ENCODE results near the gene SLC8A3. TPM values are rescaled to one million over a fixed set of nuclear protein-coding genes. Genes with fewer than 3 reads are reported as not detected.

The SLC8A3 gene
- total and polyA plus RNA-seq, 9 of the 15 experiments (the other 6 are each of a cell fraction or from before 2014, with no cell fraction given) = not detected

DNA sequence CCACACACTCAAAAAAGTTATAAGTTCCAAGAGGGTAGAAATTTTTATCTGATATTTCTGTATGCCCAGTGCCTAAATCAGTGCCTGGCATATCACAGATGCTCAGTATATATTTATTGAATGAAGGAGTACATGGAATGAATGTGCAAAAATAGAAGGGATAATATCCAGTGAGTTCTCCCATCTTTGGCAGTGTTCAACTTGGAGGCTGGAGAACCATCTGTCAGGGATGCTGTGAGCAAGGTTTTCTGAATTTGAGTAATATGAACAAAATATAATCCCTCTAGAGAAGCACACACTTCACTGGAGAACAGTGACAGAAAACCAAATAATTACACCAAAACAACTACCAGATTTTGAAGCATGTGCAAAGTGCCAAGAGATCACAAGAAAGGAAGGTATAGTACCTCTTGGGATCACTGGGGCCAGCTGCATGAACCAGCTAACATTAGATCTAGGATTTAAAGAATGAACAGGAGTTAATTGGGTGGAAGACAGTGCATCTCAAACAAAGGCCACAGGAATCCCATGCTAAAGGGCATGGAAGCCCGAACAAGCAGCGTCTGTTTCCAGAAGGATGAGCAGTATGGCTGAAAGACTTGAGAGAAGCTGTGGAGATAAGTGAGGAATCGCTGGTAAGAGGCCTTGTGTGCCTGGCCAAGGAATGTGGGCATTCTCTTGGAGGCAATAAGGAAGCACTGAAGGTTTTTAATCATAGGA is 11.5 kb downstream of the SLC8A3 start (continued):
- TF ChIP-seq REST (IDR thresholded peaks at IDR 0.05; ENCODE audit: borderline replicate concordance) (no peak), REST (CRISPR knock-in tag; IDR thresholded peaks at IDR 0.05; ENCODE audit: low read depth) (no peak), SMARCA5 (IDR thresholded peaks at IDR 0.05) (no peak), NELFE (IDR thresholded peaks at IDR 0.05; ENCODE audit: insufficient read depth, insufficient read length) (no peak), SAFB2 (IDR thresholded peaks at IDR 0.05; ENCODE audit: borderline replicate concordance, low read depth, low read length, severe bottlenecking) (no peak)
- TF ChIP-seq, protein P1, sequence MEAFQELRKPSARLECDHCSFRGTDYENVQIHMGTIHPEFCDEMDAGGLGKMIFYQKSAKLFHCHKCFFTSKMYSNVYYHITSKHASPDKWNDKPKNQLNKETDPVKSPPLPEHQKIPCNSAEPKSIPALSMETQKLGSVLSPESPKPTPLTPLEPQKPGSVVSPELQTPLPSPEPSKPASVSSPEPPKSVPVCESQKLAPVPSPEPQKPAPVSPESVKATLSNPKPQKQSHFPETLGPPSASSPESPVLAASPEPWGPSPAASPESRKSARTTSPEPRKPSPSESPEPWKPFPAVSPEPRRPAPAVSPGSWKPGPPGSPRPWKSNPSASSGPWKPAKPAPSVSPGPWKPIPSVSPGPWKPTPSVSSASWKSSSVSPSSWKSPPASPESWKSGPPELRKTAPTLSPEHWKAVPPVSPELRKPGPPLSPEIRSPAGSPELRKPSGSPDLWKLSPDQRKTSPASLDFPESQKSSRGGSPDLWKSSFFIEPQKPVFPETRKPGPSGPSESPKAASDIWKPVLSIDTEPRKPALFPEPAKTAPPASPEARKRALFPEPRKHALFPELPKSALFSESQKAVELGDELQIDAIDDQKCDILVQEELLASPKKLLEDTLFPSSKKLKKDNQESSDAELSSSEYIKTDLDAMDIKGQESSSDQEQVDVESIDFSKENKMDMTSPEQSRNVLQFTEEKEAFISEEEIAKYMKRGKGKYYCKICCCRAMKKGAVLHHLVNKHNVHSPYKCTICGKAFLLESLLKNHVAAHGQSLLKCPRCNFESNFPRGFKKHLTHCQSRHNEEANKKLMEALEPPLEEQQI (IDR thresholded peaks at IDR 0.05) = no peak
- TF ChIP-seq, protein P2, sequence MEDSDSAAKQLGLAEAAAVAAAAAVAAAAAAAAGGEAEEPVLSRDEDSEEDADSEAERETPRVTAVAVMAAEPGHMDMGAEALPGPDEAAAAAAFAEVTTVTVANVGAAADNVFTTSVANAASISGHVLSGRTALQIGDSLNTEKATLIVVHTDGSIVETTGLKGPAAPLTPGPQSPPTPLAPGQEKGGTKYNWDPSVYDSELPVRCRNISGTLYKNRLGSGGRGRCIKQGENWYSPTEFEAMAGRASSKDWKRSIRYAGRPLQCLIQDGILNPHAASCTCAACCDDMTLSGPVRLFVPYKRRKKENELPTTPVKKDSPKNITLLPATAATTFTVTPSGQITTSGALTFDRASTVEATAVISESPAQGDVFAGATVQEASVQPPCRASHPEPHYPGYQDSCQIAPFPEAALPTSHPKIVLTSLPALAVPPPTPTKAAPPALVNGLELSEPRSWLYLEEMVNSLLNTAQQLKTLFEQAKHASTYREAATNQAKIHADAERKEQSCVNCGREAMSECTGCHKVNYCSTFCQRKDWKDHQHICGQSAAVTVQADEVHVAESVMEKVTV (CRISPR knock-in tag; IDR thresholded peaks at IDR 0.05) = no peak
